ENCODE measurements around the gene CDK18.
A peak's percentile ranks its signal among the peaks of the same experiment; 100 is the strongest.

Gene CDK18

DNA sequence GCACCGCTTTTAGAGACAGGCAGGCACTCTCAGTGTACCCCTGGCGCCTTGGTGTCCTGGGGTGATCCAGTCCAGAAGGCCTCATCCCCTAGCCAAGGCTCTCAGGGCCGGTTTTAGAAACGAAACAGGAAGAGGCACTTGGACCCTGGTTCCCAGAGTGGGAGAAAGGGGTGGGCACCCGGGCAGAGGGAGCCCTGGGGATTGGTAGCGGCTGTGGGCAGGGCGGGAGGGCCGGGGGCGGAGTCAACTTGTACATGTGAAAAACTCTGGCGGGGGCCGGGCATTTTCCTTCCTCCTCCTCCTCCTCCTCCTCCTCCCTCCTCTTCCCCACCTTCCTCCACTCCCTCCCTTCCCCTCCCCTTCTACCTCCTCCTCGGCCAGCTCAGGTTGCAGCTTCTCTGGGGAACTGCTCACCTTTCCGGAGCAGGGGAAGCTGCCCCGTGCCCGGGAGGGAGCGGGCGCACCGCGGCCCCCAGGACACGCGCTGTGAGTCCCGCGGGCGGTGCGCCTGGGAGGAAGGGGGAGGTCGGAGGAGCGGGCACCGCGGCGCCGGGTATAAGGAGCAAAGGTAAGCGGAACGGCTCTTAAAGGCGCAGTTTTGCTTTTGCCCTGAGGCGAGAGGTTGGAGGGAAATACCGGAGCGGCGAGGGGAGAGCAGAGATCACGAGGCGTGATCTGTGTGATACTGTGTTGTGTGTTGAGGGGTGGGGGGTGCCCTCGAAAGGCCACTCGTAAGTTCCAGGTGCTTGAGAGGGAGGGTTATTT is at the start of gene CDK18:
Gene CDK18 (plus strand): TSS at position 359 of the 765 bp plus-strand sequence. CDS start 18,499 bp downstream, outside the sequence.
- Histone ChIP-seq H3K9me3 (ENCODE audit: low read depth, low read length) (no peaks in the 10 kb centered on the region), H3K4me3 (peak within 1 kb of the TSS; percentile 88), H3K36me3 (ENCODE audit: insufficient read depth, low read length) (no peaks in the 10 kb centered on the region), H3K9ac (ENCODE audit: insufficient read length) (peak within 1 kb of the TSS; percentile 60), H3K27ac (no peak within 1 kb of the TSS)
- TF ChIP-seq EZH2 (IDR thresholded peaks at IDR 0.05) (no peak), FOXP2 (optimal IDR thresholded peaks at IDR 0.05; ENCODE audit: control extremely low read depth, extremely low read length, insufficient read depth) (no peak), POLR2AphosphoS5 (IDR thresholded peaks at IDR 0.05; ENCODE audit: borderline replicate concordance, low read depth, low read length) (no peak)
- DNase-seq (ENCODE audit: low read depth, low spot score) = no peak

DNA sequence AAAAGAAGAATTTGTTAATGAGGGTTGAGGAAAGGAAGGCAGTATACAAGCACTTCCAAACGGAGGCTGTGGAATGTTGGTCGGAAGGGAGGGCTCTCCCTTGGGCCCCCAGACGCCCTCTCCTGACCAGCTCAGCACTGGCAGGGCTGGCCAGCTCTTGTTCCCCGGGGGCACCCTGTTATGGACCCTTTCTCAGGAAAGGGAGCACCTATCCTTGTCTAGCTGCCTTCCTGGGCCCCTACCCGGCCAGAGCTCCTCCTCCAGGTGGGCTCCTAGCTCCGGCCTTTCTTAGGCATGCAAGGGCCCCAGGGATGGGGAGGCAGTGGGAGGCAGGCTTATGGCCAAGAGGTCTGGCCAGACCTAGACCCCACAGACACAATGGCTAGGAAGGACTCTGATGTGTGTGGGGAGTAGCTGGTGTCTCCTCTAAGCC is 49.5 kb upstream of the CDK18 start:
- Histone ChIP-seq H3K9ac (ENCODE audit: insufficient read length) (no peak overlapping the region), H3K9me3 (ENCODE audit: low read depth, low read length) (no peaks in the 10 kb centered on the region), H3K27ac (no peak overlapping the region), H3K4me3 (no peak overlapping the region), H3K36me3 (ENCODE audit: insufficient read depth, low read length) (no peaks in the 10 kb centered on the region)
- TF ChIP-seq FOXP2 (optimal IDR thresholded peaks at IDR 0.05; ENCODE audit: control extremely low read depth, extremely low read length, insufficient read depth) = no peak
- TF ChIP-seq EZH2 (IDR thresholded peaks at IDR 0.05) = no peak
- TF ChIP-seq POLR2AphosphoS5 (IDR thresholded peaks at IDR 0.05; ENCODE audit: borderline replicate concordance, low read depth, low read length) = no peak
- DNase-seq (ENCODE audit: low read depth, low spot score) = no peak

DNA sequence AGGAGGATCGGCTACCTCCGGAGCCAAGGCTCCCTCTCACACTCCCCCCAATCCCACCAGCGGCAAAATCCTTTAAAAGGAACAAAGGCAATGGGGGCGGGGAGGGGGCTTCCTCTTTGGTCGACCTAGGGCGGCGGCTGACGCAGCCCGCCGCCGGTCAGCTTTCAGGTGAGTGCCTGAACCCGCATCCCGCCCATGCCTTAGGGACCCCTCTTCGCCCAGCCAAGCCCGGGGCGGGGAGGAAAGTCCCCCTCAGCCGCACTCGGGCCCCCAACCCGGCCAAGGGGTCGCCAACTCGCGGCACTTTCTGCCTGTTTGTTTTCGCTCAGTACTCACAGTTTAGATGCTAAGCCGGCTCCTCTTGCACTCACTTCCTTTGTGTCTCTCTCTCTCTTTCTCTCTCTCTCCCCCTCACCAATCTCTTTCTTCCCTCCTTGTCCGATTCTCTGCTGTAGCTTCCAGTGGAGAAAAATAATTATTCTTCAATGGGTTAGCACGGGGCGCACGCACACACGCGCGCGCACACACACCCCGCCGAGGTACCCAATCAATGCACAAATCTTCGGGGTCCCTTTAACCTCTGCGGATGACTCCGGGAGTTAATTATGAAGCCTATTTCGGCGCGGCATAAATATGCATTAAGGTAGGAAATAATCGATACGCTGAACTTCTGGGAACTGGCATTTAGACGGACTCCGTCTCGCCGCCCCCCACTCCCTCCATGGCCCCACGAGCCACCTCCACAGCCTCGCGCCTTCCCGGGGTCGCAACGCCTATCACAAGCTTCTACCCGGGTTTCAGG is 48.7 kb upstream of the CDK18 start, which contains the start of gene BLACAT1:
Gene BLACAT1 (minus strand): TSS at position 465 of the 802 bp plus-strand sequence.
- DNase-seq (ENCODE audit: low read depth, low spot score) = no peak
- Histone ChIP-seq H3K27ac (no peak within 1 kb of the TSS), H3K9me3 (ENCODE audit: low read depth, low read length) (no peaks in the 10 kb centered on the region), H3K9ac (ENCODE audit: insufficient read length) (no peak within 1 kb of the TSS), H3K36me3 (ENCODE audit: insufficient read depth, low read length) (no peaks in the 10 kb centered on the region), H3K4me3 (peak within 1 kb of the TSS; percentile 57)
- TF ChIP-seq EZH2 (IDR thresholded peaks at IDR 0.05) (no peak), FOXP2 (optimal IDR thresholded peaks at IDR 0.05; ENCODE audit: control extremely low read depth, extremely low read length, insufficient read depth) (no peak), POLR2AphosphoS5 (IDR thresholded peaks at IDR 0.05; ENCODE audit: borderline replicate concordance, low read depth, low read length) (no peak)

DNA sequence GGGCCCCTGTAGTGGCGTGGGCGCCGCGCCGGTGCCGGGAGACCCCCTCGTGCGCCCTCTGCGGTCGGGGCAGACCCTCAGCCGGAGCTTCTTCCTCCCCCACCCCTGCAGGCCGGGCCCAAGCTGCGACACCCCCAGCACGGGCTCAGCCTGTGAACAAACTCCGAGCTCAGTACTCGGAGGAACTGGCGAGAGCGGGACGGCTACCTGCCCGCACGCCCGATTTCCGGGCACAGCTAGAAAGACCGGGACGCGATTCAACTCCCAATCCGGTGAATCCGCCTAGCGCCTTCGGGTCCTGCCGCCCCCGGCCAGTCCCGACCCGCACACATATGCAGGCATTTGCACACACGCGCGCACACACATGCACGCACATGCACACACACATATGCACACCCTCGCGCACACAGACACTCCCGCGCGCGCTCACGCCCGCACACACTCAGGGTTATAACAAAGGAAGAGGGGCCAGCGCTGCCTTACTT is 48.0 kb upstream of the CDK18 start:
- Histone ChIP-seq H3K9me3 (ENCODE audit: low read depth, low read length) (no peaks in the 10 kb centered on the region), H3K4me3 (peak overlapping the region; percentile 57), H3K9ac (ENCODE audit: insufficient read length) (no peak overlapping the region), H3K36me3 (ENCODE audit: insufficient read depth, low read length) (no peaks in the 10 kb centered on the region), H3K27ac (no peak overlapping the region)
- no peak for TF ChIP-seq POLR2AphosphoS5 (IDR thresholded peaks at IDR 0.05; ENCODE audit: borderline replicate concordance, low read depth, low read length)
- peak; percentile 94 for TF ChIP-seq EZH2 (IDR thresholded peaks at IDR 0.05)
- no peak for TF ChIP-seq FOXP2 (optimal IDR thresholded peaks at IDR 0.05; ENCODE audit: control extremely low read depth, extremely low read length, insufficient read depth)
- no peak for DNase-seq (ENCODE audit: low read depth, low spot score)

DNA sequence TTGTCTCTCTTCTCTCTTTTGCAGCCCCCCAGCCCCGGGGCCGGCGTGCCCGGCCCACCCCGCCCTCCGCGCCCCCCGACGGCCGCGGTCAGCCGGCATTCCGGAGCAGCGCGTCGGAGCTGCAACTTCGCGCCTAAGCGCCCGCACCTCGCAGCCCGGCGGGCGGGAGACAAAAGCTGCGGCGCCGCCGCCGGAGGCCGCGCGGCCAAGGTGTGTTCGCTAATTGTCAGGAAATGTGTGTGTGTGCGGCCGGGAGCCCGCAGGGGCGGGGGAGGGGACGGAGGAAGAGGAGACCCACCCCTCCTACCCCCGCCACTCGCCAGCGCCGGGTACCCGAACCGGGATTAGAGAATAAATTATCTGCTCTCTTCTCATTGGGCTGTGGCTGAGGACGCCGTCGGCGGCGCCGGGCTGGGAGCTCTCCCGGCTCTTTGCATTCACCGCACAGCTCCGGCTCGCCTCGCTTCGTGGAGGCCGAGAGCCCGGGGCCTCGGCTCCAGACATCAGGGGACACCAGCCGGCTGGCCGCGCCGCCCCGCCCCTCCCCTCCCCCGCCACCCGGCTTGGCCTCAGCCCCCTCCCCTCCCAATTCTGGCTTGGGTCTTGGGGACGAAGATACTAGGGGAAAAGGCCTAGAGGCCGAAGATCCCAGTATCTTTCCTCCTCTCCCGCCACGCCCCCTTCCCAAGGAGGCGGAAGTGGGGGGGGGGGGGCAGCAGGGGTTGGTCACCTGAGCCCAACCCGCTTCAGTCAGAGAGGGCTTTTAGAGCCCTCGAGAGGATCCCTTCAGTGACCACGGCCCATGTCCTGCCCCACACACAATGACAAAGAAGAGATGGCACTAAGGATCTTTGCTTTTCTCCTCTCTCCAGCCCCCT is 47.4 kb upstream of the CDK18 start:
- no peak overlapping the region for H3K27ac ChIP-seq
- TF ChIP-seq EZH2 (IDR thresholded peaks at IDR 0.05) (peak; percentile 47), FOXP2 (optimal IDR thresholded peaks at IDR 0.05; ENCODE audit: control extremely low read depth, extremely low read length, insufficient read depth) (no peak)
- peak overlapping the region; percentile 57 for H3K4me3 ChIP-seq
- no peak for DNase-seq (ENCODE audit: low read depth, low spot score)
- no peak overlapping the region for H3K9ac ChIP-seq (ENCODE audit: insufficient read length)
- no peaks in the 10 kb centered on the region for H3K36me3 ChIP-seq (ENCODE audit: insufficient read depth, low read length)
- no peaks in the 10 kb centered on the region for H3K9me3 ChIP-seq (ENCODE audit: low read depth, low read length)

DNA sequence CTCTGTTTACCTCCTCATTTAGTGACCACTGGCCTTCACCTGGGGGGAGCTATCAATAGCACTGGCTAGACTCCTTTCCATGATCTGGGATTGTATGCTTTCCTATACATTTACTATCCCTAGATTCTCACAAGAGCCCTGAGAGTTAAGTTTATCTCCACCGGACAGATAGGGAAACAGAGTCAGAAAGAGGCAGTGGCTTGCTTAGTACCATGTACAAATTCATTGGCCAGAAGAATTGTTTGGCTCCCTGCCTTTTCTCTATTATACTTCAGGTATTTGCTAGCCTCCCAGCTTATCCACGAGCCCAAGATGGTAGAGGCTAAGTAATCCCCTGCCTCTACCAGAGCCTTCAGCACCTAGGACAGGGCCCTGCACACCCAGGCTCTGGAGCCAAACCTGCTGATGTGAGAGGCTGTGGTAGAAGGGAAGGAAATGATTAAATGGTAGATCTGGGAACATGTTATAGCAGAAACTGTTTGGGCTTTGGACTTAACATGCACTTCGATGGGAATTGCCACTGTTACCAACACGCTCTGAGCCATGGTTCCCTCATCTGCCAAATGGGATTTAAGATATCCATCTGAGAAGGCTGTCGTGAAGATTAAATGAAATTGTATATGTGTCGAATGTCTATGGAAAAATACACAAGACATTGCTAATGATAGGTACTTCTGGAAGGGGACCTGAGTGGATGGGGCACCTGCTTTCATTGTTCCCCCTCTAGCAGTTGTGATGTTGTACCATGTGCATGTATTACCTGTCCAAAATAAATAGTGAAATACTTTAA is 45.5 kb upstream of the CDK18 start:
- H3K27ac ChIP-seq = no peak overlapping the region
- H3K9me3 ChIP-seq (ENCODE audit: low read depth, low read length) = no peaks in the 10 kb centered on the region
- H3K9ac ChIP-seq (ENCODE audit: insufficient read length) = no peak overlapping the region
- TF ChIP-seq POLR2AphosphoS5 (IDR thresholded peaks at IDR 0.05; ENCODE audit: borderline replicate concordance, low read depth, low read length) (no peak), EZH2 (IDR thresholded peaks at IDR 0.05) (no peak), FOXP2 (optimal IDR thresholded peaks at IDR 0.05; ENCODE audit: control extremely low read depth, extremely low read length, insufficient read depth) (no peak)
- no peak overlapping the region for H3K4me3 ChIP-seq
- no peak for DNase-seq (ENCODE audit: low read depth, low spot score)
- no peaks in the 10 kb centered on the region for H3K36me3 ChIP-seq (ENCODE audit: insufficient read depth, low read length)

DNA sequence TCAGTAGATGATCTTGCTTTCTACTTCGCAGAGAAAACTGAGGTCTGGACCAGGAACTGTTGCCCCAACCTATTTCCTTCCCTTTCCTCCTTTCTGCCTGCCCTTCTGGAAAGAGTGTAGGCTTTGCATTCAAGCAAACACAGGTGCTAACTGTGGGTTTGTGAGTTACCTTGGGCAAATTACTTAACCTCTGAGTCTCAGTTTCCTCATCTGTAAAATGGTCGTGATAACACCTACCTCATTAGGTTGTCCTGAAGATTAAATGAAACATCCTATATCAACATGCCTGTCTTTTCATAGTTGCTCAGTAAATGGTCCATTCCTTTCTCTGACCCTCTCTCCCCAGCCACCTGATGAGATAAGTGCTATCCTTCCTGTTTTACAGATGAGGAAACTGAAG is 39.1 kb upstream of the CDK18 start:
- Histone ChIP-seq H3K4me3 (no peak overlapping the region), H3K9me3 (ENCODE audit: low read depth, low read length) (no peaks in the 10 kb centered on the region), H3K9ac (ENCODE audit: insufficient read length) (no peak overlapping the region), H3K36me3 (ENCODE audit: insufficient read depth, low read length) (no peaks in the 10 kb centered on the region), H3K27ac (no peak overlapping the region)
- TF ChIP-seq FOXP2 (optimal IDR thresholded peaks at IDR 0.05; ENCODE audit: control extremely low read depth, extremely low read length, insufficient read depth) (no peak), POLR2AphosphoS5 (IDR thresholded peaks at IDR 0.05; ENCODE audit: borderline replicate concordance, low read depth, low read length) (no peak), EZH2 (IDR thresholded peaks at IDR 0.05) (no peak)
- no peak for DNase-seq (ENCODE audit: low read depth, low spot score)
